Activated CD4-positive, alpha-beta T cell treated with anti-CD3 and anti-CD28 coated beads, Interleukin-2, amount 50 U/mL, for 4 hours (primary cell): ENCODE data around the gene LTBP2.
"Not testable (repeated sequence)": the region's sequence is repeated elsewhere in the genome, so short reads cannot be mapped to it uniquely, and the experiment has no call there.

Source experiments
- DNase-seq, 2 experiments: peaks; one replicate each; pipeline ENCODE4 v3.0.0-alpha.2; 2020

Gene LTBP2

DNA sequence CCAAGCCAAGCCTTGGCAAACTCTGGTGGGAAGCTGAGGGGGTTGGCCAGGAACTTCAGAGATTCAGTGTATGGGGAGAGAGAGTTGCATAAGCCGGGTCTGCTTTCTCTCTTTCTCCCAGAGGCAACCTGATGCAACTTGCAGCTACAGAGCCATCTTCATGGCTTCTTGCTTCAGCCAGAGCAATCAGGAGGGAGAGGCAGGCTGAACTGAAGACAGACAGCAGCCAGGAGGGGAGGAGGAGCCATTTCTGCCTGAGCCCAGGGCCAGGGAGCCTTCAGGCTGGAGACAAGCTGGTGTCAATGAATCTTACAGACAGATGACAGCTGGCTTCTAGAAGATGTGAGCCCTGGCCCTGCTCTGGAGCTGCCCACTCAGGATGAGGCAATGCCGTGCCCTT lies 137.7 kb downstream of the LTBP2 start:
- no peak for DNase-seq

DNA sequence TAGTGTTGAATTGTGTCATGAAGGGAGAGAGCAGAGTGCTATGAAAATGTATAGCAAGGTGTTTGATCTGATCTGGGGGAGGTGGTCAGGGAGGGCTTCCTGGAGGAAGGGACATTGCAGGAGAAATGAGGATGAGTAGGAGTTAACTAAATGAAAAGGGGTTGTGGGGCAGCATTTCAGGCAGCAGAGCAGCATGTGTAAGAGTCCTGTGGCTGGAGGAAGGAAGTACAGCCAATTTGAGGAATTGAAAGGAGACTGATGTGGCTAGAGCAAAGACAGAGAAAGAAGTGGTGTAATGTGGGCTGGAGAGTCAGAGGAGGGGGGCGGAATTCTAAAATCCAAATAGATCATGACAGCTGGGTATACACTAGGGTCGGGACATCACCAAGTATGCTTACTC lies 139.4 kb downstream of the LTBP2 start:
- DNase-seq = no peak

DNA sequence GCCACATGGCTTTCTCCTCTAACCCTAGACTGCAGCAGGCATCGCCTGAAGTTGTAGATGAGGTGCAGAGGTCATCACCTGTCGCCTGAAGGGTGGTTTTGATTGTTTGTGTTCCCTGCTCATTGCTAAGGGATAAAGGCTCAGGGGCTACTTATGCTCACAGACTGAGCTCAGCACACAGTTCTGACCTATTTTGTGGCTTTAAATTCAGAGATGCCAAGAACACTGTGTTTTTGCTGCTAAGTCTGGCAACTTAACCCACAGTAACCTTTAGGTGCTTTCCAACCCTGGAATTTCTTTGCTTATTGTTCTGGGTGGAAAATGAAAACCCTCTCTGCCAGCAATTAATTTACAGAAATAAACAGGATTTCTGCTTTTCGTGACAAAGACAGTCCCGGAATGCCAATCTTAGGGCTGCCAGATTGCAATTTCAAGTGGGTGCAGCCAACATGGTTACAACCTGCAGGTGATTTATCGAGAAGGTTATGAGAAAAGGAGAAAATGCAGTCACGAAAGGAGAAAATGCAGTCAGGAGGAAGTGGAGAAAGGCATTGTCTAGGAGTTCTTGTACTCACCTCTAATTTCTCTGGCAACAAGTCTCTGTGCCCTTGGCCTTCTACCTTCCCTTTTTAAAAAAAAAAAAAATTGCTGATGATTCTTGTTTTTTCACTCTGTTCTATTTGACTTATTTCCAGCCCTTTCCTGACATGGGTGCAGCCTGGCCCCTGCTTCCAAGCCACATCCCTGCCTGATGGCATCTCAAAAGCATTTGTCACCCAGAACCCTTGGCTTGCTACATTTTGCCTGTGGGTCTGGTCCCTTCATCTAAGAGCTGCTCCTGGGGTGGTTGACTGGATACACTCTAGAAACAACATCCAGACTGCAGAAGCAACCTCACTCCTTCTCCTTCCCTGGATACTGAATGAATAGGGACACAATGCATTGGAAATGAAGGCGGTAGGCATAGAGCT lies 142.2 kb downstream of the LTBP2 start:
- DNase-seq = no peak

DNA sequence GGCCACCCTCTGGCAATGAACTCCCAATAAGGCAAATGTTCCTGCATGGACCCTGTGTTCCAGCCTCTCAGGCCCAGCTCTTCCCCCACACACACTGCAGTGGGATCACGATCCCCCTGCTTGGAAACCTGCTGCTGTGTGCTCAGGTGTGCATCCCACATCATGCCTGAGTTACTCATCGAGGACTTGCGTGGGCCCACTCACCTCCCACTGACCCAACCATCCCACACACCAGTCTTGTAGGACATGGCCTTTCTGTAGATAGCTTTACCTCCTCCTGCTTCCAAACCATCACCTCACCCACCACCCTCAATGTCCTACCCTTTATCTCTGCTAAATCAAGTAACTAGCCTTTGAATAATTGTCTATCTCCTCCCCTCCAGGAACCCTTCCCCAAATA lies 143.5 kb downstream of the LTBP2 start:
- no peak for DNase-seq

DNA sequence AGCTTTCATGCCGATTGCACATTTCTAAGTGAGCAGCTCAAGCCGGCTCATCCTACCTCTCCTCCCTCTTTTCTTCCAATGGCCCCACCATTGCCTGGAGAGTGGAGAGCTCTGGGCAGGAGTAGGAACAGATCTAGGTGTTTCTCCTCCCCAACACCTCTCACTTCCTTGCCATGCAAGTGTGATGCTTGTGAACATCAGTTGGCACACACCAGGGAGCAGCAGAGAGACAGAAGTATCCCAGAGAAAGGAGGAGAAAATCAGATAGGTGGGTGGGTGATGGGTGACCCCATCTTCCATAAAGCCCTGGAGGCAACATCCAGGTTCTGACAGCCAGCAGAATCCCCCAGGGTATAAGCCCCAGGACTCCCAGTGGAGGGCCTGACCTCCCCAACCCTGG lies 146.7 kb downstream of the LTBP2 start:
- DNase-seq = no peak

DNA sequence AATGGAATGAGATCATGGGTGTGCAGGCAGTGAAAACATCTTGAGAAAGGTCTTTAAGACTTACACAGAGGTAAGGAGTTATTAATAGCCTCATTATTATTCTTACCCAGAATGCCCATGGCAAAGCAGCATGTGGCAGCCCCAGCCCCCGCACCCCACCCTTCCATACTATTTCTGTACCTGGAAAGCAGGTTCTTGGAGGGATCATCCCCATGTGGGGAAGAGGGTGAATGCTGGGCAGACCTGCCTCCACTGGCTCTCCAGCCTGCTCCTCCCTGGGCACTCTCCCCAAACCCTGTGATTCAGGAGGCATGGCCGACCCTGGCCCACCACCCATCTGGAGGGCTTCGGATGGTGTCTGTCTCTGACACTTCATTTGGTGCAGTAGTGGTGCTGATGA lies 147.3 kb downstream of the LTBP2 start:
- DNase-seq = no peak

DNA sequence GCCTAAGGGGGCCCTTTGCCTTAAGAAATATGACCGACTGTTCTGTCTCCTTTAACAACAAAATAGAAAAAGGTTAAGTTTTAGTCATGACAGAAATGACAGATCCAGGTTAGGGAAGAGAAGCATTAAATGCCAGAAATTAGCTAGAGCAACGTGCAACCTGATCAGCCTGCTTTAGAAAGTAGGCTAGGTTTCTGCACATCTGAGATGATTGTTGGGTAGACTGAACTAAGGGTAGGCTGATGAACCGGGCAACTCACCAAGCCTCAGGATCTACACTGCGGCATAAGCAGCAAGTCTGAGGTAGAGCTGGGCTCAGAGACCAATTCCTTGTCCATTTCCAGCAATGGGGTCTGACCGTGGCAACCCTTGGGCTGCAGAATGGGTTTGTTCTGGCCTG lies 148.3 kb downstream of the LTBP2 start:
- no peak for DNase-seq

DNA sequence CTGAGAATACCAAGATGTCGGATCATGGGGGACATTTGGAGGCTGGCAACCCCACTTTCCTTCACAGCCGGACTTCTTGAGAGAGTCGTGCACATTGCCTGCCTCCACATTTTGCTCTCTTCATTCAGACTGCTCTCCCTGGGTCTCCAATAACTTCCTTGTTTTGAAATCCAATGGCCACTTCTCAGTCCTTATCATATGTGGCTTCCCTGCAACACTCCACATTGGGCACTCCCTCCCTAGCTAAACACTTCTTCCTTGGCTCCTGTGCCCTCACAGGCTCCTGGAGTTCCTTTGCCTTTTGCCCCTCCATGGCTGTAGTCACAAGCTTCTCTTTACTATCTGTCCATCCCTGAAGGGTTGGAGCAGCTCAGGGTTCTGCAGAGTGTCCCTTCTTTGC lies 149.0 kb downstream of the LTBP2 start:
- DNase-seq = no peak

DNA sequence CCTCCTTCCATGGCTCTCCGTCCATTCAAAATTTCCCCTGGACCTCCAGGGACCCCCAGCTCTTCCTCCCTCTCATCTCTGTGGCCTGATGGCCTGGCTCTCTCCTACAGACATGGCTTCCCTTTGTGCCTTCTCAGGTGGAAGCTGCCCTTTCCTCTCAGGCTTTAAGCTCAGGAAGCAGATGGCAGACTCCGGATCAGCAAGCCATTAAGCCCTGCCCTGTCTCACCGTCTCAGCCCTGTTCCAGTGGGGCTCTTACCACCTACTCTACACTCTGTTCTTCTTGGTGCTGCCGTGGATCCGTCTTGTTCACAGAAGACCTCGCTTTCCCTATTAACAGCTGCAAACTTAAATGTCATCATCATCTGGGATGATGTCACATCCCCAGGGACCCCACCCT lies 152.1 kb downstream of the LTBP2 start:
- no peak for DNase-seq

DNA sequence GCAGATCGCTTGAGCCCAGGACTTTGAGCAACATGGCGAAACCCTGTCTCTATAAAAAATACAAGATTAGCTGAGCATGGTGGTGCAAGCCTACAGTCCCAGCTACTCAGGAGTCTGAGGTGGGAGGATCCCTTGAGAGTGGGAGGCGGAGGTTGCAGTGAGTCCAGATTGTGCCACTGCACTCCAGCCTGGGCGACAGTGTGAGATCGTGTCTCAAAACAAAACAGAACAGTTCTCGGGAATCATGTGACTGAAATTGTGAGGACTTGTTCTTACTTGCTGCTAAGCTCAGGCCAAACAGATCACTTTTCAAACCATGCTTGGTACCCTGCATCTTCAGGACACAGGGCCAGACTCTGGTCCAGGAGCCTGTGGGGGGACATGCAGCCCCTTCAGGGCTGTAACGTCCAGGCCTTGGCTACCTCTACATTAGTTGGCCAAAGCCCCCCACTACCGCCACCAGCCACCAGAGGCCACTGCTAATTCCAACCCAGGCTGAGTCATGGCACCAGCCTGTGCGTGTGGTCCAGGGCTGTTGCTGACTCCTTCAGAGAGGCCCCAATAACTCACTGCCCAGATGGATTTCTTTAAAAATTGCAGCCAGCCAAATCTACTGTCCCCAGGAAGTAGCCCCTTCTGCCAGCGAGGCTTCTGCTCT lies 152.6 kb downstream of the LTBP2 start:
- DNase-seq = peak; percentile 4 to 14

DNA sequence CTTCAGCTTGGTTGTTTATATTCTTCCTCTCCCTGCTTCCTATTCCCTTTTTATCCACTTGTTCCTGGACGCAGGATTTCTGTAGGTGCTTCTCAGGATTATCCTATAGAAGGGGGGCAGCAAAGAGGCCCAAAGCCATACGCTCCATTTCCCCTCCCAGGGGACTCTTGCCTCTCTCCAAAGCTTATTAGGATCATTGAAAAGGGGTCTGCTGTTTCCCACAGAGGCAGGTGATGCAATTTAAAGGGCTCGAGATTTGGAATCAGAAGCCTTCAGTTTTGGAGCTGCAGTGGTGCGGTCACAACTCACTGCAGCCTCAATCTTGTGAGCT lies 154.5 kb downstream of the LTBP2 start:
- no peak for DNase-seq

DNA sequence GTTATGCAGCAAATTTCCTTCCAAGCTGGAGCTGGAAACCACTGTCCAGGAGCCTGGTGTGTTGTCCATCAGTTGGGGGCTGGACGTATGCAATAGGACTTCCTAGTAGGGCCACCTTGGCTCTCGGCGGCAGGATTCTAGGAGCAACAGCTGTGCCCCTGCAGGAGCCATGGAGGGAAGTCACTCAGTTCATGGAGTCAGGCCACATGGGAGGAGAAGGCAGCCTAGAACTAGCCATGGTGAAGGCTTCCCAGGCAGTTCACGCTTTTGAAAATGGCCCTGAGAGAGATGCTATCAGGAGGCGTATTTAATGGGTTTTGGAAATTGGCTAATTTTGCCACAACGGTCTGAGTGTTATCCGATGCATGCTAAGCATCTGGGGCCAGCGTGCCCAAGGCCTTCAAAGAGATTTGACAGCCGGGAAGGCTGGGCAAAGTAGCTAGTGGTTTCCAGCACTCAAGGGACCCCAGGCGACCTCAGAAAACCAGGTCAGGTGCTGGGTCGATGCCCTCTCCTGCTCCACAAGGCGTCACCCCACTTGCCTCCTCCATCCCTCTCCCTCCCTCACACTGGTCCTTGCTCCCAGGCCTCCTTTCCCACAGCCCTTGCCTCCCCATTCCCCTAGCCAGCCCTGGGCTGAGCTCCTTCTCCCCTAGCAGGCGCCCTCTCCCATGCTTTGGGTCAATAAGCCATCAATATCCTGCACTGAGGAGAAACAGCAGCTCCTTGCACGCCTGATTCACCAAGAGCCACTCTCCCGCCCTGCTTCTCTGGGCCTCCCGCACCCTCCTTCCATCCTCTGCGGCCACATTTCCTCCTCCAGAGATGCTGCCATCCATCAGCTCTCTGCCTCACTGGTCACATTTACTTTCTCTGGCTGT lies 155.1 kb downstream of the LTBP2 start:
- no peak for DNase-seq

DNA sequence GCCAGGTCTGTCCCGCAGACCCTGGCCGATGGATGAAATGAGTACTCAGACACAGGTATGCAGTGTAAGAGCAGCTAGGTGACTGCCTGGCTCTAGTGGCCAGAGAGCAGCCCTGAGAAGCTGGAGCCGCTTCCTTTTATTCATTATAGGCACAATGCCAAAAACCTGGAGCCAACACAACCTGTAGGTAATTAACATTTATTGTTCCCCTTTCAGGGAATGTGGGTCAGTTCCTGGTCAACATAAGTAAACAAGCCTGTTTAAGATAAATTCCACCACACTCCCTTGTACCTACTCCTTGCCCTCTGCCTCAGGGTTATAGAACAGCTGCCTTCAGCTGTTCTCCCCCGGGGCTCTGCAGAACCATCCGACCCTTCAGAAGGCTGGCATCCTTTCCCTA lies 157.6 kb downstream of the LTBP2 start:
- DNase-seq = not testable (repeated sequence)
